ENCODE results near the gene DMRTA2. TPM values are rescaled to one million over a fixed set of nuclear protein-coding genes. Genes with fewer than 3 reads are reported as not detected.

The DMRTA2 gene
- total and polyA plus RNA-seq, 2 of the 4 experiments (the other 2 are of a cell fraction), result 0.02 TPM; not detected in 1

DNA sequence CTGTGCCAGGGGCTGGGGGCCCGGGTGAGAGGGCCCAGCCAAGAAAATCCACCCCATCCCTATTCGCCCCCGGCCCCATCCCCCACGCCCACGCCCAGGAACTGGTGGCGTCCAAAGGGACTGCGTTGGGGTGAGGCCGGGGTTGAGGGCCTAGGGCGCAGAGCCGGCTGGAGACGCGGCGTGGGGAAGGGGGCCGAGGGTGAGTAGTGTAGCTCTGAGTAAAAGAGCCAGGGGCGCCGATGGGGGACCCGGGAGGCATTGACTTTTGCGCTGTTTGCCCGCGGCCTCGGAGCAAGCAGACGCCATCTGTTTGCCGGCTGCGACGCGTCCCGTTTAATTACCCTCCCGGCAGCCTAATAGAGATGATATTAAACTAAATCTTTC, 3.5 kb upstream of the DMRTA2 start:
- intact Hi-C loops (cut with micrococcal nuclease), result no loop called here

More for the DNA sequence above, 3.5 kb upstream of the DMRTA2 start:
- H3K9ac ChIP-seq (ENCODE audit: low read depth, low read length), result no peak overlapping the region
- peaks cover 10% of the 10 kb centered on the region for H3K9me3 ChIP-seq (ENCODE audit: control insufficient read depth, insufficient read depth, low read length)
- no peaks in the 10 kb centered on the region for H3K79me1 ChIP-seq (ENCODE audit: low read depth in 1 of 2, low read length in 2 of 2)
- no peak overlapping the region for H3K27ac ChIP-seq (ENCODE audit: insufficient read depth, low read length)
- dilution Hi-C loops (cut with HindIII; ENCODE audit: low sequenced_read_pairs, unreplicated experiment) (no loop called here), in situ Hi-C loops (cut with MboI; ENCODE audit: low sequenced_read_pairs) (no loop called here)
- 3% methylated on average over 12 of the region's 28 CpGs; no CpG with 5 or more reads in 1 of the 2 experiments for WGBS, 2 experiments (ENCODE audit: extremely low coverage in 2 of 2, insufficient read length in 1 of 2)
- H3K23ac ChIP-seq (ENCODE audit: low read depth, low read length), result no peak overlapping the region
- DNase-seq (no peak), ATAC-seq (ENCODE audit: low read depth) (no peak)
- no peak overlapping the region for H3K18ac ChIP-seq (ENCODE audit: low read depth, low read length)
- no peak overlapping the region for H3K4ac ChIP-seq (ENCODE audit: low read depth, low read length)
- TF ChIP-seq CEBPB (IDR thresholded peaks at IDR 0.05; ENCODE audit: low read depth, low read length) (no peak), POLR2A (IDR thresholded peaks at IDR 0.05; ENCODE audit: low read depth, low read length) (no peak), MAZ (IDR thresholded peaks at IDR 0.05; ENCODE audit: borderline replicate concordance, low read depth, low read length) (no peak), FOS (IDR thresholded peaks at IDR 0.05; ENCODE audit: low read depth, low read length) (no peak)
- TF ChIP-seq, protein P1, sequence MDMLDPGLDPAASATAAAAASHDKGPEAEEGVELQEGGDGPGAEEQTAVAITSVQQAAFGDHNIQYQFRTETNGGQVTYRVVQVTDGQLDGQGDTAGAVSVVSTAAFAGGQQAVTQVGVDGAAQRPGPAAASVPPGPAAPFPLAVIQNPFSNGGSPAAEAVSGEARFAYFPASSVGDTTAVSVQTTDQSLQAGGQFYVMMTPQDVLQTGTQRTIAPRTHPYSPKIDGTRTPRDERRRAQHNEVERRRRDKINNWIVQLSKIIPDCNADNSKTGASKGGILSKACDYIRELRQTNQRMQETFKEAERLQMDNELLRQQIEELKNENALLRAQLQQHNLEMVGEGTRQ (IDR thresholded peaks at IDR 0.05; ENCODE audit: low read depth, low read length), result no peak
- no peak overlapping the region for H2AFZ ChIP-seq (replicated peaks; ENCODE audit: low read length, poor library complexity)
- H3K27me3 ChIP-seq (ENCODE audit: control insufficient read depth, insufficient read depth, low read length), result peaks cover 90% of the 10 kb centered on the region
- no peak overlapping the region for H3K14ac ChIP-seq (replicated peaks; ENCODE audit: low read depth, low read length)
- H3K9me1 ChIP-seq (ENCODE audit: insufficient read depth, low read length), result peaks cover 12% of the 10 kb centered on the region
- CTCF ChIA-PET, result no interaction called here
- H2BK120ac ChIP-seq (ENCODE audit: low read depth, low read length), result no peak overlapping the region
- no peak overlapping the region for H4K8ac ChIP-seq (ENCODE audit: low read depth in 2 of 2, low read length in 2 of 2)
- H2BK5ac ChIP-seq (ENCODE audit: low read depth, low read length, poor library complexity, severe bottlenecking), result no peak overlapping the region
- peaks cover 3% of the 10 kb centered on the region; the same call in 1 of the 2 replicates for H3K4me1 ChIP-seq (ENCODE audit: control insufficient read depth, insufficient read depth, low read length)
- no peak overlapping the region for H4K91ac ChIP-seq (ENCODE audit: insufficient read depth, low read depth, low read length)
- H3K4me3 ChIP-seq (ENCODE audit: insufficient read depth, low read depth, low read length), result no peak overlapping the region
- H3K36me3 ChIP-seq (ENCODE audit: control insufficient read depth, insufficient read depth, low read length), result no peaks in the 10 kb centered on the region
- no peak overlapping the region for H2AK5ac ChIP-seq (ENCODE audit: low read depth, low read length)
- 0 out of 2 replicates have a peak, but pooled peaks cover 20% of the 10 kb centered on the region for H4K20me1 ChIP-seq (ENCODE audit: insufficient read depth, low read length)
- H3K56ac ChIP-seq (ENCODE audit: extremely low read depth, insufficient read depth, low read length), result no peak overlapping the region
- no peak overlapping the region for H2AK9ac ChIP-seq (replicated peaks; ENCODE audit: low read depth, low read length, poor library complexity)
- no TSS peak for BruUV-seq (replicated peaks)
- H3K4me2 ChIP-seq (ENCODE audit: low read depth, low read length), result no peak overlapping the region
- POLR2A ChIA-PET (ENCODE audit: unreplicated experiment), result no interaction called here
- no peak overlapping the region for H2BK15ac ChIP-seq (ENCODE audit: low read depth, low read length)
- H2BK20ac ChIP-seq (ENCODE audit: low read depth, low read length), result no peak overlapping the region
- no peak overlapping the region for H4K5ac ChIP-seq (ENCODE audit: low read depth, low read length)

Measured in IMR-90 (cell line).